SK-N-SH treated with all-trans-retinoic acid at 6 μM for 48 hours (cell line): Measurements from ENCODE around the gene TNFRSF1B.

Experiments
- ISL1 ChIP-seq: fragments of 250-450 bp; sonication (Bioruptor Pico); IDR thresholded peaks from 2 replicates; pipeline ENCODE4 v2.1.2; 2022; ENCODE audit warnings: mild to moderate bottlenecking, moderate library complexity
- RARB ChIP-seq: fragments of 250-450 bp; sonication (Bioruptor Pico); IDR thresholded peaks from 2 replicates; pipeline ENCODE4 v1.8.0; 2021; ENCODE audit warnings: mild to moderate bottlenecking, moderate library complexity
- TOX ChIP-seq: fragments of 250-450 bp; sonication (Bioruptor Pico); IDR thresholded peaks from 2 replicates; pipeline ENCODE4 v1.8.0; 2021; ENCODE audit warnings: mild to moderate bottlenecking, moderate library complexity, borderline replicate concordance
- ZC3H10 ChIP-seq: fragments of 250-450 bp; sonication (Bioruptor Pico); IDR thresholded peaks from 2 replicates; pipeline ENCODE4 v1.5.1; 2021; ENCODE audit warnings: mild to moderate bottlenecking, moderate library complexity
- ZFP3 ChIP-seq: fragments of 250-450 bp; sonication (Bioruptor Pico); IDR thresholded peaks from 2 replicates; pipeline ENCODE4 v1.5.0; 2020; ENCODE audit warnings: mild to moderate bottlenecking, moderate library complexity
- ZNF565 ChIP-seq: fragments of 450-650 bp; formaldehyde crosslinking; conservative IDR thresholded peaks from 2 replicates; pipeline ENCODE4 v1.5.0; 2020; ENCODE audit warnings: low read depth, mild to moderate bottlenecking, moderate library complexity
- TF ChIP-seq, protein P1 (sequence below): fragments of 250-450 bp; sonication (Bioruptor Pico); IDR thresholded peaks from 2 replicates; pipeline ENCODE4 v1.8.0; 2020; ENCODE audit warnings: mild to moderate bottlenecking, moderate library complexity, borderline replicate concordance
- TF ChIP-seq, protein P2 (sequence below): fragments of 250-450 bp; sonication (Bioruptor Pico); IDR thresholded peaks from 2 replicates; pipeline ENCODE4 v1.5.1; 2020; ENCODE audit warnings: low read depth, mild to moderate bottlenecking, moderate library complexity
- TF ChIP-seq, protein P3 (sequence below): fragments of 250-450 bp; sonication (Bioruptor Pico); IDR thresholded peaks from 2 replicates; pipeline ENCODE4 v1.8.0; 2021; ENCODE audit warnings: low read depth, mild to moderate bottlenecking, moderate library complexity, borderline replicate concordance
- TF ChIP-seq, protein P4 (sequence below): fragments of 250-450 bp; sonication (Bioruptor Pico); IDR thresholded peaks from 2 replicates; pipeline ENCODE4 v1.5.0; 2020; ENCODE audit warnings: mild to moderate bottlenecking, moderate library complexity

DNA sequence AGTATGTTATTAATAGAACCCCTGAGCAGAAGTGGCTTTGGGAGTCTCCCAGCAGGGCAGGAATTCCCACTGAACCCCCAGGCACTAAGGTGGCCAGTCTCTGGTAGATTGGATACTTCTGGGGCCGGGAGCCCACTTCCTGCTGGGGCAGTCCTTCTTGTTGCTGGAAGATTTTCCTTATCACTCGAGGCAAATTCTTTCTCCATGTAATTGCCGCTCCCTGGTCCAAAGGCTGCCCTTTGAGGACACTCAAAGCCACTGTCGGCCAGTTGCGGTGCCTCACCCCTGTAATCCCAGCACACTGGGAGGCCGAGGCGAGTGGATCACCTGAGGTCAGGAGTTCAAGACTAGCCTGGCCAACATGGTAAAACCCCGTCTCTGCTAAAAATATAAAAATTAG, 22.6 kb upstream of the TNFRSF1B start:
- TF ChIP-seq ZC3H10, result no peak
- TF ChIP-seq, protein P1, sequence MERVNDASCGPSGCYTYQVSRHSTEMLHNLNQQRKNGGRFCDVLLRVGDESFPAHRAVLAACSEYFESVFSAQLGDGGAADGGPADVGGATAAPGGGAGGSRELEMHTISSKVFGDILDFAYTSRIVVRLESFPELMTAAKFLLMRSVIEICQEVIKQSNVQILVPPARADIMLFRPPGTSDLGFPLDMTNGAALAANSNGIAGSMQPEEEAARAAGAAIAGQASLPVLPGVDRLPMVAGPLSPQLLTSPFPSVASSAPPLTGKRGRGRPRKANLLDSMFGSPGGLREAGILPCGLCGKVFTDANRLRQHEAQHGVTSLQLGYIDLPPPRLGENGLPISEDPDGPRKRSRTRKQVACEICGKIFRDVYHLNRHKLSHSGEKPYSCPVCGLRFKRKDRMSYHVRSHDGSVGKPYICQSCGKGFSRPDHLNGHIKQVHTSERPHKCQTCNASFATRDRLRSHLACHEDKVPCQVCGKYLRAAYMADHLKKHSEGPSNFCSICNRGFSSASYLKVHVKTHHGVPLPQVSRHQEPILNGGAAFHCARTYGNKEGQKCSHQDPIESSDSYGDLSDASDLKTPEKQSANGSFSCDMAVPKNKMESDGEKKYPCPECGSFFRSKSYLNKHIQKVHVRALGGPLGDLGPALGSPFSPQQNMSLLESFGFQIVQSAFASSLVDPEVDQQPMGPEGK, result no peak
- no peak for TF ChIP-seq TOX (CRISPR knock-in tag)
- TF ChIP-seq, protein P2, sequence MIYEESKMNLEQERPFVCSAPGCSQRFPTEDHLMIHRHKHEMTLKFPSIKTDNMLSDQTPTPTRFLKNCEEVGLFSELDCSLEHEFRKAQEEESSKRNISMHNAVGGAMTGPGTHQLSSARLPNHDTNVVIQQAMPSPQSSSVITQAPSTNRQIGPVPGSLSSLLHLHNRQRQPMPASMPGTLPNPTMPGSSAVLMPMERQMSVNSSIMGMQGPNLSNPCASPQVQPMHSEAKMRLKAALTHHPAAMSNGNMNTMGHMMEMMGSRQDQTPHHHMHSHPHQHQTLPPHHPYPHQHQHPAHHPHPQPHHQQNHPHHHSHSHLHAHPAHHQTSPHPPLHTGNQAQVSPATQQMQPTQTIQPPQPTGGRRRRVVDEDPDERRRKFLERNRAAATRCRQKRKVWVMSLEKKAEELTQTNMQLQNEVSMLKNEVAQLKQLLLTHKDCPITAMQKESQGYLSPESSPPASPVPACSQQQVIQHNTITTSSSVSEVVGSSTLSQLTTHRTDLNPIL (CRISPR knock-in tag), result no peak
- no peak for TF ChIP-seq ZFP3 (CRISPR knock-in tag)
- TF ChIP-seq ISL1 (CRISPR knock-in tag), result no peak
- TF ChIP-seq, protein P3, sequence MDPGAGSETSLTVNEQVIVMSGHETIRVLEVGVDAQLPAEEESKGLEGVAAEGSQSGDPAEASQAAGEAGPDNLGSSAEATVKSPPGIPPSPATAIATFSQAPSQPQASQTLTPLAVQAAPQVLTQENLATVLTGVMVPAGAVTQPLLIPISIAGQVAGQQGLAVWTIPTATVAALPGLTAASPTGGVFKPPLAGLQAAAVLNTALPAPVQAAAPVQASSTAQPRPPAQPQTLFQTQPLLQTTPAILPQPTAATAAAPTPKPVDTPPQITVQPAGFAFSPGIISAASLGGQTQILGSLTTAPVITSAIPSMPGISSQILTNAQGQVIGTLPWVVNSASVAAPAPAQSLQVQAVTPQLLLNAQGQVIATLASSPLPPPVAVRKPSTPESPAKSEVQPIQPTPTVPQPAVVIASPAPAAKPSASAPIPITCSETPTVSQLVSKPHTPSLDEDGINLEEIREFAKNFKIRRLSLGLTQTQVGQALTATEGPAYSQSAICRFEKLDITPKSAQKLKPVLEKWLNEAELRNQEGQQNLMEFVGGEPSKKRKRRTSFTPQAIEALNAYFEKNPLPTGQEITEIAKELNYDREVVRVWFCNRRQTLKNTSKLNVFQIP (CRISPR knock-in tag), result no peak
- TF ChIP-seq ZNF565 (CRISPR knock-in tag), result no peak
- TF ChIP-seq, protein P4, sequence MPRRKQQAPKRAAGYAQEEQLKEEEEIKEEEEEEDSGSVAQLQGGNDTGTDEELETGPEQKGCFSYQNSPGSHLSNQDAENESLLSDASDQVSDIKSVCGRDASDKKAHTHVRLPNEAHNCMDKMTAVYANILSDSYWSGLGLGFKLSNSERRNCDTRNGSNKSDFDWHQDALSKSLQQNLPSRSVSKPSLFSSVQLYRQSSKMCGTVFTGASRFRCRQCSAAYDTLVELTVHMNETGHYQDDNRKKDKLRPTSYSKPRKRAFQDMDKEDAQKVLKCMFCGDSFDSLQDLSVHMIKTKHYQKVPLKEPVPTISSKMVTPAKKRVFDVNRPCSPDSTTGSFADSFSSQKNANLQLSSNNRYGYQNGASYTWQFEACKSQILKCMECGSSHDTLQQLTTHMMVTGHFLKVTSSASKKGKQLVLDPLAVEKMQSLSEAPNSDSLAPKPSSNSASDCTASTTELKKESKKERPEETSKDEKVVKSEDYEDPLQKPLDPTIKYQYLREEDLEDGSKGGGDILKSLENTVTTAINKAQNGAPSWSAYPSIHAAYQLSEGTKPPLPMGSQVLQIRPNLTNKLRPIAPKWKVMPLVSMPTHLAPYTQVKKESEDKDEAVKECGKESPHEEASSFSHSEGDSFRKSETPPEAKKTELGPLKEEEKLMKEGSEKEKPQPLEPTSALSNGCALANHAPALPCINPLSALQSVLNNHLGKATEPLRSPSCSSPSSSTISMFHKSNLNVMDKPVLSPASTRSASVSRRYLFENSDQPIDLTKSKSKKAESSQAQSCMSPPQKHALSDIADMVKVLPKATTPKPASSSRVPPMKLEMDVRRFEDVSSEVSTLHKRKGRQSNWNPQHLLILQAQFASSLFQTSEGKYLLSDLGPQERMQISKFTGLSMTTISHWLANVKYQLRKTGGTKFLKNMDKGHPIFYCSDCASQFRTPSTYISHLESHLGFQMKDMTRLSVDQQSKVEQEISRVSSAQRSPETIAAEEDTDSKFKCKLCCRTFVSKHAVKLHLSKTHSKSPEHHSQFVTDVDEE, result no peak
- TF ChIP-seq RARB (CRISPR knock-in tag), result no peak
